ENCODE results near the gene PRG3.
"Not testable (repeated sequence)": the region's sequence is repeated elsewhere in the genome, so short reads cannot be mapped to it uniquely, and the experiment has no call there.

The PRG3 gene

DNA sequence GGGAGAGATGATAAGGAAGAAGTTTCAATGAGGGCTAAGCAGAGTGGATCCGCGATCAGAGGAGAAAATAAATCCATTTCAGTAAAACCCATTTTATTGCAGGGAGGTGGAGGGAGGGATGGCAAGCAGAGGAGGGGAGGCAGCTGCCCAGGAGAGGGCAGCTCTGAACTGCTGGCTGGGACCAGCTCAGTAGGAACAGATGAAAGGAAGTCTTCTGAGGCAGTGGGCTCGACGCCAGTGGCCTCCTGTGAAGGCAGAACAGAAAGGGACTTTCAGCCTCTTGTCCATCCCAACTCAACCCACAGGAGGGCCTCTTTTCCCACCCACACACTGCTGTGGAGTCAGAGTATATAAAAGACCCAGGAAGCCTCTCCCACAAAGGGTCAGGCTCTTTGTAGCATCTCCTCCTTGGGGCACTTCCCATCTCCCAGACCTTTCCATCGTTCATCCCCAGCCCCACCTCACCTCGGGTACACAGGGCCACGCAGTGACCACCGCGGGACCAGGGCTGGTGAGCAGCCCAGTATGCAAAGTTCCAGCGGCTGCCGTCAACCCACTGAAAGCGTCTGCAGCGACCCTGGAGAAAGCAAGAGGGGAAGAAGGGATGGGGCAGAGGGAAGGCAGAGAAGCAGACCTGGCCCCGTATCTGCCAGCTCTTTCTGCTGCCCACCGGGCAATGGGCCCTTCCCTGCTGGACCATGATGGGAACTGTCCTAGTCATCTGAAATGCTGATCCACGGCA lies 6.5 kb upstream of the PRG3 start:
- no peak for DNase-seq (ENCODE audit: low read depth)

DNA sequence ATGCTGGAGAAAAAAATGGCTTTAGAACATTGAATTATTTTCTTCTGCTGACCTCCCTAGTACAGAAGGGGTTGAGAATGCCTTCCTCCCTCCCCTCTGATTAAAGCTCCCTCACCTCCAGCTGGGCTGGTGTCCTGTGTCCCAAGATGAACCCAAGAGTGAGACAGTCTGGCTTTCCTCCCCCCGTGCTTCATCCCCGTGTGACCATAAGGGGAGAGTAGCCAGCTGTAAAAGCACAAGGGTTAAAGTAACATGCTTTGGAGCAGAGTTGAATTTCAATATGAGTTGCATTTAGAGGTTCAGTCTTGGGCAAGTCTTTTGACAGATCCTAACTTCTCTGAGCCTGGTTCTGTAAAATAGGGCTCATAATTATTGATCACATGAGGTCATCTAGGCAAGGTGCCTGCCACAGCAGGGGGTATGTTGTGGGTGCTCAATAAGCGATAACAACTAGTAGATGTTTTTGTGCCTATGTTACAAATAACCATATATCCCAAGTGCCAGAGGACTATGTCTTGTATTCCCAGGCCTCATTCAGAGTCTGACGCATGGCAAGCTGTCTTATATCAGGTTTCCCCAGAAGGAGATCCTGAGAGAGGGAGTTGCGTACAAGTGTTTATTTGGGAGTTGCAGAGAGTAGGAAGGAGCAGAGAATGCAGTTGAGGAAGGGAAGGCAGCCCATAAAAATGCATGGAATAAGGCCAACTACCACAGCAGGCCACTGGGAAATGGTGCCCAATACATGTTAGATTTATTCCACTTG lies 5.4 kb upstream of the PRG3 start:
- no peak for DNase-seq (ENCODE audit: low read depth)

DNA sequence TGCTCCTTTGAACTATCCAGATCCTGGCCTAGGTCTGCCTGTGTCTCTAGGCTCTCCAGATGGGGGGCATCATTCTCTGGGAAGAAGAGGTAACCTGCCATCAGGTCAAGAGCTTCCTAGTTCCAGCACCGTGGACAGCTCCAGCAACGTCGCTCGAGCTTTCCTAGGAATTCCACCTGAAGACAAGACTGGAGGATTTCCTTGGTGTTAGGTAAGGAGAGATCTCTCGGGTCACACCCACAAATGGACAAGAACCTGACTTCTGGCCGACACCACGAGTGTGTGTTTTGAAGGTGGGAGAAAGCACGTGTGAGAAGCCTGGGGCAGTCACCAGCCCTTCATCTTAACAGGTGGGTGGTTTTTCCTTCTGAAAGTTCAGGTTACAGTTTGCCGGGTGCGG lies 1.2 kb downstream of the PRG3 start:
- DNase-seq (ENCODE audit: low read depth), result no peak

DNA sequence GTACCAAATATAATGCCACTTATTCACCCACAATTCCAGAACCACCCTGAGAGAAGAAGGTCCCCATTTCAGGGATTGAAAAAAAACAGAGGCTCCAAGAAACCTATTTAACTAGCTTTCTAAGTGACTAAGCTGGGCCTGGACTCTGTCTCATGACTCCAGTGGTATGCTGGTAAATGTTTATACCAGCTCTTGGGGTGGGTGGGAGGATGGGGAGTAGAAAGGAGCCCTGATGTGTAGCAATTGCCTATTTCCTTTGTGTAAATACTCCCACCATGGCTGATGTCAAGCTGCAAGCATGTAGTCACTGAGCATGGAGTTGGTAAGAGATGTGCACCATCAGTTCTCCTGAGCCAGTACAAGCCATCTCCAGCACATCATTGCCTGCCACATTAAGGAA lies 2.8 kb downstream of the PRG3 start:
- DNase-seq (ENCODE audit: low read depth), result no peak

DNA sequence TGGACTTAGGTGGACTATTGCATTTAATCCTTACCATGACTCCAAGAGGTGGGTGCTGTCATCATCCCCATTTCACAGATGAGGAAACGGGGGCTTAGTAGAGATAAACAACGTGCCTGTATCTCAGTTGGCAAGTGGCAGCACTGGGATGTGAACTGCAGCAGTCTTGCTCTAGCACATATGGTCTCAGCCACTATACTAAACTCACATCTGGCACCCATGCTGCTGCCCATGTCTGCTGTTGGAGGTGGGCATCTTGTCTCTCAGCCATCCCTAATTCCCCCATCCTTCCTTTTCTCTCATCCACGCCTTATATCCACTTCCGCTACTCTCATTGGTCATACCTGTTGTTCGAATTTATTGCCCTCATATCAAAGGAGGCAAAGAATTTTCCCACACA lies 3.8 kb downstream of the PRG3 start:
- DNase-seq (ENCODE audit: low read depth), result no peak

DNA sequence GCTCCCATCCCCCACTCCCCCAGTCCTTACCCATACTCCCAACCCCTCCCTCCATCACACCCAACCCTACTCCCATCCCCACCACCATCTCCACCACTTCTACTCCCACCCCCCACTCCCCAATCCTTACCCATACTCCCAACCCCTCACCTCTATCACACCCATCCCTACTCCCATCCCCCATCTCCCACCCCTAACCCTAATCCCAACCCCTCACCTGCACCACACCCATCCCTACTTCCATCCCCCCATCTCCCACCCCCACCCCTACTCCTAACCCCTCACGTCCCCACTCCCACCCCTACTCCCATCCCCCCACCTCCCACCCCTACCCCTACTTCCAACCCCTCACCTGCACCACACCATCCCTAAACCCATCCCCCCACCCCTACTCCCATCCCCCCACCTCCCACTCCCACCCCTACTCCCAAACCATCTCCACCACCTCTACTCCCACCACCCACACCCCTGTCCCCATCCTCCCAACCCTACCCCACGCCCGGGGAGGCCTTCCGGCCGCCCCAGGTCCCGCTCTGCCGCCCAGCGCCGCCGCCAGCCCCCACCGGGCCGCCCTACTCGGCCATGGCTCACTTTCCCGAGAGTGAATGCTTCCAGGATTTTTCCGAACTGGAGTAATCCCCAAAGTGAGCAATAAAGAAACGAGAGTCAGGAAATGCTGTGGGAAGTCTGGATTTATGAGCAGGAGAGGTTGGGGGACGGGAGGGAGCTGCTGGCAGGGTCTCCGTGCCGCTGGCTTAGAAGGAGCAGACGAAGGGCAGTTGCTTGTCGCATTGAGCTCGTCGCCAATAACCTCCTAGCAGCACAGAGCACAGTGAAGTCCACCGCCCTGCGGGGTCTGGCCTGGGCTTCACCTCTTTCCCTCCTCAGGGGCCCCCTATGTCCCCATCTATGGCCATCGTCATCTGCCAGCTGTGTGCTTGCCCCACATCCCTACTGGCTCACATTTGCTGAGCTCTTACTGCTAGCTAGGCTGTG lies 4.6 kb downstream of the PRG3 start:
- no peak for DNase-seq (ENCODE audit: low read depth)

DNA sequence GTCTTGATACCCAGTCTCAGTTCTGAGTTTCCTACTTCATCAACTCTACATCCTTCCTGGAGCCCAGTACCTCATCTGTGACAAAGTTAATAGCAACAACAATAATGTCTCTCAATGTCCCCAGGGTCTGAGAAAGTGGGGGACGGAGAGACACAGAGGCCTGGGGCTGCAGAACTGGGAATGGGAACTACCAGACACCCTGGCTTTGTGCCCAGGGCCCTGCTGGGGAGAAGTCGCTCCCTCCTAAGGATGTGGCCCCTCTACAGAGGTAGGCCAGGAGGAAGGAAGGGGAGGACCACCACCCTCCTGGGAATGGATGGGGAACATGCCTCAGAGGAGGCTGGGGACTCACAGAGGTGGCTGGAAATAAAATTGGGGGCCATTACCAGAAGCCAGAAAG lies 5.5 kb downstream of the PRG3 start:
- no peak for DNase-seq (ENCODE audit: low read depth)

DNA sequence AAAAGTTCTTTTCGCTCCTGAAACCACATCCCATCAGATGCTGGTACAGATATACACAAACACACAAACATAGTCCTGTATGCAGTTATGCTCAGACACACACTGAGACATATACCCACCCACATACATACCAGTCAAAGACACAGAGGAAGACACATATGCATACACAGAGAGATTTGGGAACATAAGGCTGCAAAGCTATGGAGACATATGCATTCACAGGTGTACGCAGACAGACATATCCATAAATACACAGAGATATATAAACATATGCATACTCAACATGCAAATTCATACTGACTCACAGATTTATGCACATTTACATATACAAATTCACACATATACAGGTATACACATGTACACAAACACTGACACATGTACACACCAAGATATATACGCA lies 6.0 kb downstream of the PRG3 start:
- no peak for DNase-seq (ENCODE audit: low read depth)

DNA sequence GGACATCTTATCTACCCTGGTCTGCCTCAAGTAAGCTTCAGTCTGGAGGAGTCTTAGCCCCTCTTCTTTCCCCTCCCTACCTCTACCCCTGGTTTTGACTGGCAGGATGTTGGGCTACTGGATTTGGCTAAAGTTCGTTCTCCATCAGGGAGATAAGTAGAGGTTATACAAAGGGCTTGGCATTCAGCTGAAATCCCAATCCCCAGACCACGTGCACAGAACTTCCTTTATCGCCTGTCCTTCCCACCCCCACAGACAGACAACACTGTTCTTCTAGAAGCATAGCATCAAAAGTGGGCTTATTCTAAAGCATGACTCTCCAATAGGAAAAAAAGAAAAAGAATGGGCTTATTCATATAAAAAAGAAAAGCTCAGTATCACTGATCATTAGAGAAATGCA lies 7.8 kb downstream of the PRG3 start:
- no peak for DNase-seq (ENCODE audit: low read depth)

DNA sequence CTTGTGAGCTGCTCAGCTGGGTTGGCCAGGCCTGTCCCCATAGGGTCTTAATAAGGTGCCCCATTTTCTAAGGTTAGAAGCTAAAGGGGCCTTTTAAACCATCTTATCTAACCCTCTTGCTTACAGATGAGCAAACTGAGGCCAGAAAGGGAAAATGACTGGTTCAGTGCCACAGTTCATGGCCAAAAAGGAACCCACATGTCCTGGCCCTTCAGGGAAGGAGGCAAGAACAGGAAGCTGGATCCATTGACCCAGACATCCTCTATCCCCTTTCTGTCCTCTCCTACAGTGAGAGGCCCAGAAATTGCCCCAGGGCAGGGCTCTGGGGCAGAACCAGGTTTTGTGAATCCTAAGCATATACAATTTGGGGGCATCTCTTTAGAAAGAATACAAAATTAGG lies 10.0 kb downstream of the PRG3 start:
- DNase-seq (ENCODE audit: low read depth), result no peak

DNA sequence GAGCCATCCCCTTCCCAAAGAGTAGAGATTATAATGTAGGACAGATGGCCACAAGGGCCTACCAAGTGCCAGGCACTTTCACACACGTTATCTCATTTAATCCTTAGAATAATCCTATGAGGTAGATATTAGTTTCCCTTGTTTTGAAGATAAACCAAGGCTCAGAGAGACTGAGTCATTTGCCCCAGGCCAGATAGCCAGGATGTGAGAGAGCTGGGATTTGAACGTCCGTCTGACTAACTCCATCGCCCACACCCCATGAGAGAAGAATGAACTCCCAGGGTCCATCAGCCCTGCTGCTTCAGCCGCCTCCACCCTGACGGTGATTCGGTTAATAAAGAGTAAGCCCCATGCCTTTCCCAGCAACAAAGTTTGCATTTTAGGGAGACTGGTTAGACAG lies 10.7 kb downstream of the PRG3 start:
- peak; percentile 45 for DNase-seq (ENCODE audit: low read depth)

DNA sequence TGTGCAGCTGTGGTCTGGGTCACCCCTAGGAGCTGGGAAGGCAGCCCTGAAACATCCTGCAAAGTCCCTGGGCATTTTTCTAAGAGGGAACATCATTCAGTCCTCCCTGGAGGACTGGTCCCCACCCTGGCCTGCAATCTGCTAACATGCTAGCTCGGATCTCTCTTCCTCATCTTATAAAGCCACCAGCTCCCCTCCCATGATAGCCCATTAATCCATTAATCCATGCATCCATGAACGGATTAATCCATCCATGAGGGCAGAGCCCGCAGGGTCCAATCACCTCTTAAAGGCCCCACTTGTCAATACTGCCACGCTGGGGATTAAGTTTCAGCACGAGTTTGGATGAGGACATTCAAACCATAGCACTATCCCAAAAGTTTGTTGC lies 12.1 kb downstream of the PRG3 start:
- DNase-seq (ENCODE audit: low read depth), result no peak

DNA sequence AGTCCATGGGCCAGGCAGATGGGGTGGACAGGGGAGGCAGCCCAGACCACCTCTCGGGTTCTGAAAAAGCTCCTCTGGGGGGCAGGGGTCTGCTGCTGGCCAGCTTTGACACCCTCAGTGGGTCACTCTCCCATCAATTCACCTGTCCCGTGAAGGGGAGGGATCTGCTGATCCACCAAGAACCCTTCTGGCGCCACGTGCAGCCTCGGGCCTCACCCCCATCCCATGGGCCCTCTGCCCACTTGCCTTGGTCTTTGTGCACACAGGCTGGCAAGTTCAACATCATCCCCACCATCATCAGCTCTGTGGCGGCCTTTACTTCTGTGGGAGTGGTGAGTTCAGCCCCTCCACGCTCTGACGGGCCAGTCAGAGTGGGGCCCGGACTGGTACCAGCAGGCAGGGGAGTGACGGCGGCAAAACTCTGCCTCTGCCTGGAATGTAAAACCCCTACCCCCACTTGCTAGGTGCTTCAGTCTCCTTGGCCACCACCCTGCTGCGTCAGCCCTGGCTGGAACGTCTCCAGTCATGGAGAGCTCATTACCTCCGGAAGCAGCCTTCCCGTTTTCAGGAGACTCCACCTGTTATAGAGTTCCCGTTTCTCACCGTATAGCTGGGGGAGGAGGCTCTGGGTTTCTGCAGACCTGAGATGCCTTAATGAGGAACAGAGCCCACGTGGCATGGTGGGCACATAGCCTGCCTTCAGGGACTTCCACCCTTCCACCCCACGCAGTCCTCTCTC lies 12.7 kb downstream of the PRG3 start:
- no peak for DNase-seq (ENCODE audit: low read depth)

DNA sequence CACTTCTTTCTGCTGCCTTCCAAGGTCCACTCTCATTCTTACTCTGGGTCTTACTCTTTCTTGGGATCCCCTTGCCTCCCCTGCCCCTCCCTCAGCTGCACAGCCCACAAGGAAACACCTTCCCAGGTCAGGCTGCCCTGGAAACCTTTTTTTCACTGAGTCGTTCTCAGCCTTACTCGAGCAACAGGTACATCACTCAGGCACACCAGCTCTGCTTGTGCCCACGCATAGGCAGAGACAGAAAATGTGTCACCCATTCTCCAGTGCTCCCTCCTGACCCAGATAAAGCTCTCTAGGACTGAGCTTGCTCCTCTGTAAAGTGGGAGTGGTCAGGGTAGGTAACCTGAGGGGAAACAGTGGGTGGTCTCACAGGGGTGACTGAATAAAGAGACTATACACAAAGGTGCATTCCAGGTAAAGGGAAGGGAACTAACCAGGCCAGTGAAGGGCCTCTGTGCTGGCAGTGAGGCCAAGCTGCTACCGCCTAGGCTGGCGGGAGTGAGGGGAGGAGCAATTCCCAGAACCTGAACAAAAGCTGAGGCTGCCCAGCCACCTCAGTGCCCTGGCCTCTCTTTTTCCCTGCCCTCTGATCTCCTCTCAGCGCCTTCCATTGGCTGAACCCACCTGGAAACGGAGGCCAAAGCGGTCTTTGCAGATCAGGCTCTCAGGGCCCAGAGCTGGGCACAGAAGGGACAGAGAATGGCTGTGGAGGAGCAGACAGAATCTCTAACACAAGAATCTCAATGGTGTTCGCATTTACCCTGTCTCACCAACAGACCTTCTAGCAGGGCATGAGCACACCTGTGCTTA lies 15.9 kb downstream of the PRG3 start:
- DNase-seq (ENCODE audit: low read depth), result no peak

DNA sequence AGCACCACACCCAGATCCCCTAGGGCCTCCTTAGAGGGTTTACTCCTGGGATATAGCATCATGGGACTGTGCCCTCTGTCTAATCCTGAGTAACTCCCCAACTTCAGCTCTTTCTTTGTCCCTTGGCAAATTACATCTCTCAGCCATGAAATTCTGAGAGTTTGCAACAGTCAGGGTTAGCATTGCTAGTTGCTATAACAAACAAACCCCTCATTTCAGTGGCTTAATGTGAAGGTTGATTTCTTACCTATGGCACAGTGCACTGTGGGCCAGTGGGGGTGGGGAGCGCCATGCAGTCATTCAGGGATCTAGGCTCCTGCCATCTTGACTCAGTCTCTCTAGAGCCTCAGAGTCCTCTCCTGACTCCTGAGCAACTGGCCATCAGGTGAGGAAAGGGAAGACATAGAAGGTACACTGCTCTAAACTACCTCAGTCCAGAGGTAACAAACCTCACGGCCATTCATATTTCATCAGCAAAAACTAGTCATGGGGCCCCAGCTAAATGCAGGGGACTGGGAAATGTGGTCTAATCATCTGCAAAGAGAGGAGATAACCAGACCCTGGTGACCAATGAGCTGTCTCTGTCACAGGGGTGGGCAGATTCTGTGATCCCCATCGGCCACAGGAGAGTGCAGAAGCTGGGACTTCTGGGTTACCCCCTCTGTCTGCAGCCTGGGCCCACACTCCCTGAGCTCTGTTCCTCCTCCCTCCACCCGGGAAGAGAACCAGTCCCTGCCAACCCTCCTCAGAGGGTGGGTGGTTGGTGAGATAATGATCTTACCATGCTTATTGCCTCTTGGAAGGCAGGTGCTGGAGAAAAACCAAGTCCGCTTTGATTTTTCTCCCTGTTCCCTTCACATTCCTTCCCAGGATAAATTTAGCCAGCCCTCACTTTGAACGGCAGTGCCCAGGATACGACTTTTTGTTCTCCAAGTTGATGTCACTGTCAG lies 17.5 kb downstream of the PRG3 start:
- no peak for DNase-seq (ENCODE audit: low read depth)

DNA sequence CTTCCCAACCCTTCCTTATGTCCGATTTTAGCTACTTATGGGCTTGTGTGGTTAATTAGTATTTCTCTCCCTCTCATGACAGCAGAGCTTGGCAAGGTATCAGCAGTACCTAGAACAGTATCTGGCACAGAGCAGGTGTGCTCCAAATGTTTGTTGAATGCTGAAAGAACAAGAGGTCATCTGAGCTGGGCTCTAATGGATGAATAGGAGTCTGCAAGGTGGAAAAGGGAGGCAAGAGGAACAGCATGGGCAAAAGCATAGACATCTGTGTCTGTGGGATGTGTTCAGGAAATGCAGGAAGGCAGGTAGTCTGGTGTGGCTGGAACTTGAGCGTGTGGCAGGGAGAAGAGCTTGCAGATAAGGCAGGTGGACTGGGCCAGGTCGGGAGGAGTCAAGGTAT lies 19.0 kb downstream of the PRG3 start:
- no peak for DNase-seq (ENCODE audit: low read depth)

DNA sequence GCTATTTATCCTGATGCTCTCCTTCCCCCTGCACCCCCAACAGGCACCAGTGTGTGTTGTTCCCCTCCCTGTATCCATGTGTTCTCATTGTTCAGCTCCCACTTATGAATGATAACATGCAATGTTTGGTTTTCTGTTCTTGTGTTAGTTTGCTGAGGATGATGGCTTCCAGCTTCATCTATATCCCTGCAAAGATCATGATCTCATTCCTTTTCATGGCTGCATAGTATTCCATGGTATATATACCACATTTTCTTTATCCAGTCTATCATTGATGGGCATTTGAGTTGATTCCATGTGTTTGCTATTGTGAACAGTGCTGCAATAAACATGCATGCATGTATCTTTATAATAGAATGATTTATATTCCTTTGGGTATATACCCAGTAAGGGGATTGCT lies 19.5 kb downstream of the PRG3 start:
- not testable (repeated sequence) for DNase-seq (ENCODE audit: low read depth)

DNA sequence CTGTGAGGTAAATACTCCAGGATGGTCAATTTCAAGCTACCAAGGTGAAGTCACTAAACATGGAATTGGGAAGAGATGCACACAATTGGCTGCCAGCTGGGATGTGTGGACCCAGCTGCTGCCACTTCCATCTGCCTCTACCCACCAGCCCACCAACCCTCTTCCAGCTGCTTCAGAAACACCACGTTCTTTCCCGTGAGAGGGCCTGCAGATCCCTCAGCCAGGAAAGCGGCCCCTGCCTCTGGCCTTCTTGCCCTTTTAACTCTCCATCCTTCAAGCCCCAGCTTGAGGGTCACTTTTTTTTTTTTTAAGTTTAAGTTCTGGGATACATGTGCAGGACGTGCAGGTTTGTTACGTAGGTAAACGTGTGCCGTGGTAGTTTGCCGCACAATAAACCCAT lies 20.0 kb downstream of the PRG3 start:
- DNase-seq (ENCODE audit: low read depth), result no peak

DNA sequence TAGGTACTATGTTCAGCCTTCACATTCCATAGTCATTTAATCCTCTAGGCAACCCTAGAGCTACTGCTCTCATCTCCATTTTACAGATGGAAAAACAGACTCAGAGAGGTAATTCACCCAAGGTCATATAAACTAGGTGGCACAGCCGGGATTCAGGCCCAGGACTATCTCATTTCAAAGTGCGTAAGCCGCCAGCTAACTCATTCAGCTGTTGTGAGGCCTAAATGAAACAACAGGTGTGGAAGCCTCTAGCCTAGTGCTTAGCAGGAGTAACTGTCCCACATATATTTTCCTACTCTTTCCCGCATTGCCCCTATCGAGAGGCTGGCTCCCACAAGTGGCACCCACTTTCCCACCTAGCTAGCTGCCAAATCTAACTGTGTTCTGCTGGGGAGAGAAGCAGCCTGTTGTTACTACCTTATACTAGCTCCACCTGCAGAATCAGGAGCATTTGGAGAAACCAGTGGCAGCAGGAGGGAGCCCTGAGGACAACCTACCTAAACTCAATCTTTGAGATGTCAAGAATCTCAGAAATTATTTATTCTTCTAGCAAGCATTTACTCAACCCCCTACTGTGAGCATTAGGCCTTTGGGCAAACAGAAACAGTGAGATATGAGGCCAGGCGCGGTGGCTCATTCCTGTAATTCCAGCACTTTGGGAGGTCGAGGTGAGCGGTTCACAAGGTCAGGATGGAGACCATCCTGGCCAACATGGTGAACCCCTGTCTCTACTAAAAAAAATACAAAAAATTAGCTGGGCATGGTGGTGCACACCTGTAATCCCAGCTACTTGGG lies 20.9 kb downstream of the PRG3 start:
- no peak for DNase-seq (ENCODE audit: low read depth)
